B cell (primary cell): Measurements from ENCODE around the gene P2RX2. TPM values are rescaled to one million over a fixed set of nuclear protein-coding genes. Genes with fewer than 3 reads are reported as not detected.
A peak's percentile ranks its signal among the peaks of the same experiment; 100 is the strongest.

ENCODE experiments used
- ATAC-seq: fragments of 200-7000 bp; cut with Tn5 transposase; one replicate; pipeline ENCODE4 v1.10.0; 2021; ENCODE audit warnings: low read depth, mild to moderate bottlenecking, moderate number of reproducible peaks, moderate library complexity
- CTCF ChIA-PET: fragments of 350-600 bp; sonication (Branson Sonifier 250); formaldehyde crosslinking; loops from one replicate; lab custom pipeline; 2021; ENCODE audit warnings: antibody characterized with exemption, inconsistent platforms; lab: Charles Lee
- POLR2A ChIA-PET: fragments of 350-600 bp; sonication (Branson Sonifier 250); formaldehyde crosslinking; loops from one replicate; lab custom pipeline; 2021; ENCODE audit warnings: antibody characterized with exemption; lab: Charles Lee
- DNase-seq: peaks from one replicate; pipeline ENCODE4 v3.0.0; 2013
- H2AFZ ChIP-seq: 2 replicates; pipeline ENCODE4 v1.6.1; 2012; ENCODE audit warnings: mild to moderate bottlenecking, low read depth, low read length; ENCODE audit not compliant: insufficient read depth, poor library complexity, severe bottlenecking
- H3K27ac ChIP-seq, 2 donors: 1 replicate in 1 of 2; 2 replicates in 1 of 2; pipeline ENCODE4 v1.5.1; 2012 to 2013; ENCODE audit warnings: low read length in 2 of 2, mild to moderate bottlenecking in 2 of 2, moderate library complexity in 1 of 2
- H3K27me3 ChIP-seq, 4 experiments: fragments of 200-600 bp in 1 of 4; sonication (generic) in 1 of 4; replicated peaks in 1 of 4; 1 replicate in 2 of 4; 2 replicates in 2 of 4; pipeline versions ENCODE4 v1.6.1 to v1.7.0; 2013 to 2016; ENCODE audit warnings: low read length in 3 of 4, mild to moderate bottlenecking in 2 of 4, mixed read lengths in 1 of 4, moderate library complexity in 1 of 4; ENCODE audit not compliant: insufficient read depth in 4 of 4, control insufficient read depth in 3 of 4; ENCODE audit errors: control extremely low read depth in 1 of 4
- H3K36me3 ChIP-seq, 2 experiments: replicated peaks in 1 of 2; 1 replicate in 1 of 2; 2 replicates in 1 of 2; pipeline versions ENCODE4 v1.6.1 to v1.7.1; 2013; ENCODE audit warnings: low read length in 1 of 2; ENCODE audit not compliant: insufficient read depth in 2 of 2, control insufficient read depth in 1 of 2; ENCODE audit errors: control extremely low read depth in 1 of 2, extremely low read depth in 1 of 2
- H3K4me1 ChIP-seq, 2 donors: fragments of 200-600 bp in 1 of 2; sonication (generic) in 1 of 2; 1 replicate in 1 of 2; 2 replicates in 1 of 2; pipeline versions ENCODE4 v1.5.1 to v1.6.1; 2013 to 2017; ENCODE audit warnings: low read length in 2 of 2; ENCODE audit not compliant: control insufficient read depth in 2 of 2, insufficient read depth in 2 of 2
- H3K4me2 ChIP-seq: replicated peaks from 2 replicates; pipeline ENCODE3; 2012; ENCODE audit warnings: mild to moderate bottlenecking, low read depth, low read length; ENCODE audit not compliant: poor library complexity, severe bottlenecking
- H3K4me3 ChIP-seq, 5 experiments: fragments of 200-600 bp in 1 of 5; sonication (generic) in 1 of 5; 1 replicate in 3 of 5; 2 replicates in 2 of 5; pipeline versions ENCODE4 v1.5.1 to v1.7.0; 2011 to 2016; ENCODE audit warnings: low read length in 4 of 5, mild to moderate bottlenecking in 4 of 5, low read depth in 2 of 5, control low read depth in 1 of 5, moderate library complexity in 1 of 5; ENCODE audit not compliant: insufficient read depth in 1 of 5; ENCODE audit errors: control extremely low read depth in 1 of 5, extremely low read depth in 1 of 5
- H3K79me2 ChIP-seq: fragments of 200-600 bp; sonication (generic); one replicate; pipeline ENCODE4 v1.6.0; 2016; ENCODE audit warnings: low read length; ENCODE audit not compliant: control insufficient read depth, insufficient read depth
- H3K9ac ChIP-seq: fragments of 200-600 bp; sonication (generic); 2 replicates; pipeline ENCODE4 v1.6.1; 2017; ENCODE audit warnings: mild to moderate bottlenecking, low read length, moderate library complexity
- H3K9me3 ChIP-seq, 3 donors: one replicate each; pipeline versions ENCODE4 v1.6.1 to v1.7.1; 2013; ENCODE audit warnings: low read length in 2 of 3; ENCODE audit not compliant: control insufficient read depth in 2 of 3, insufficient read depth in 1 of 3; ENCODE audit errors: control extremely low read depth in 1 of 3
- H4K20me1 ChIP-seq: 2 replicates; pipeline ENCODE4 v1.6.0; 2012; ENCODE audit warnings: mild to moderate bottlenecking, low read length; ENCODE audit not compliant: insufficient read depth, control insufficient read depth, poor library complexity, severe bottlenecking
- H3K27ac Mint-ChIP-seq: one replicate; pipeline ENCODE4 v1.8.0; 2021; ENCODE audit warnings: mixed read lengths
- H3K27me3 Mint-ChIP-seq: one replicate; pipeline ENCODE4 v1.8.0; 2021; ENCODE audit warnings: mixed read lengths
- H3K4me1 Mint-ChIP-seq: one replicate; pipeline ENCODE4 v1.8.0; 2021; ENCODE audit warnings: mixed read lengths
- H3K4me3 Mint-ChIP-seq: one replicate; pipeline ENCODE4 v1.8.0; 2021; ENCODE audit warnings: mixed read lengths
- H3K9me3 Mint-ChIP-seq: one replicate; pipeline ENCODE4 v1.8.0; 2022; ENCODE audit warnings: mixed read lengths; ENCODE audit not compliant: insufficient read depth
- EZH2 ChIP-seq: IDR thresholded peaks from 2 replicates; pipeline ENCODE4 v1.6.1; 2012; ENCODE audit warnings: borderline replicate concordance, low read depth, mild to moderate bottlenecking, moderate library complexity, low read length; ENCODE audit not compliant: insufficient read depth, poor library complexity, severe bottlenecking
- WGBS: methylation state at CpG from one replicate; pipeline ENCODE4 v1.1.5; 2013; ENCODE audit warnings: missing lambda C conversion rate; ENCODE audit not compliant: insufficient coverage; 5-methylcytosine and 5-hydroxymethylcytosine counted together
- intact Hi-C: fragments of 100-400 bp; cut with micrococcal nuclease; formaldehyde crosslinking; loops from one replicate; pipeline ENCODE4 v1.10.0; 2022
- polyA plus RNA-seq: library from polyadenylated mRNA; depleted of rRNA; stranded (reverse); fragments of >200 nt; gene quantifications from 2 replicates; pipeline ENCODE4 v1.2.3, GENCODE V29; 2012
- total RNA-seq, 2 donors: library from RNA; stranded (reverse); fragments of 120-200 nt in 1 of 2; gene quantifications; 1 replicate in 1 of 2; 2 replicates in 1 of 2; pipeline versions ENCODE4 v1.2.3 to v1.2.4, GENCODE V29; 2013 to 2022
- TF ChIP-seq, protein P1 (sequence below): fragments of 200-600 bp; IDR thresholded peaks from one replicate; pipeline ENCODE4 v1.8.0; 2022; ENCODE audit warnings: antibody characterized with exemption, mild to moderate bottlenecking

The P2RX2 gene
- total and polyA plus RNA-seq, 2 donors (not counting 1 experiment from before 2014, with no cell fraction given): not detected

DNA sequence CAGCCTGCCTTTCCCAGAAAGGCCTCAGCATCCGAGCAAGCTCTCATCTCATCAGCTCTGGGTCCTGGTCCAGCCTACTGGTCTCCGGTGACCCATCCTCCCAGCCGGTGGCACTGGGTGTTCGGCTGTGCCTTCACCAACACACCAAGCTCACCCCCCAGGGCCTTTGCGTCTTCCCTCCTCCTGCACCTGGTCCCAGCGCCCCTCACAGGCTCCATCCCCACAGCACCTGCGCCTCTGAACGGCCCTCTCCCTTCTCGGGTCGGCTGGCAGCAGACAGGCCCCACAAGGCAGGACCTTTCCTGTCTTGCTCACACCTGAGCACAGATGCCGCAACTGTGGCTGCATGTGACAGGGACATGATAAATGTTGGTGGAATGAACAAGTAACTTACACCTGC is 13.1 kb downstream of the P2RX2 start:
- TF ChIP-seq, protein P1, sequence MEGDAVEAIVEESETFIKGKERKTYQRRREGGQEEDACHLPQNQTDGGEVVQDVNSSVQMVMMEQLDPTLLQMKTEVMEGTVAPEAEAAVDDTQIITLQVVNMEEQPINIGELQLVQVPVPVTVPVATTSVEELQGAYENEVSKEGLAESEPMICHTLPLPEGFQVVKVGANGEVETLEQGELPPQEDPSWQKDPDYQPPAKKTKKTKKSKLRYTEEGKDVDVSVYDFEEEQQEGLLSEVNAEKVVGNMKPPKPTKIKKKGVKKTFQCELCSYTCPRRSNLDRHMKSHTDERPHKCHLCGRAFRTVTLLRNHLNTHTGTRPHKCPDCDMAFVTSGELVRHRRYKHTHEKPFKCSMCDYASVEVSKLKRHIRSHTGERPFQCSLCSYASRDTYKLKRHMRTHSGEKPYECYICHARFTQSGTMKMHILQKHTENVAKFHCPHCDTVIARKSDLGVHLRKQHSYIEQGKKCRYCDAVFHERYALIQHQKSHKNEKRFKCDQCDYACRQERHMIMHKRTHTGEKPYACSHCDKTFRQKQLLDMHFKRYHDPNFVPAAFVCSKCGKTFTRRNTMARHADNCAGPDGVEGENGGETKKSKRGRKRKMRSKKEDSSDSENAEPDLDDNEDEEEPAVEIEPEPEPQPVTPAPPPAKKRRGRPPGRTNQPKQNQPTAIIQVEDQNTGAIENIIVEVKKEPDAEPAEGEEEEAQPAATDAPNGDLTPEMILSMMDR: no peak
- no peak for TF ChIP-seq EZH2
- Histone ChIP-seq H3K27ac (no peak overlapping the region), H4K20me1 (no peaks in the 10 kb centered on the region), H3K79me2 (no peaks in the 10 kb centered on the region), H3K4me1 (peaks cover 0 to 25% of the 10 kb centered on the region in 2 donors), H3K4me3 (no peak overlapping the region), H2AFZ (no peak overlapping the region), H3K27me3 (no peaks in the 10 kb centered on the region), H3K4me2 (no peak overlapping the region), H3K9me3 (no peaks in the 10 kb centered on the region), H3K9ac (no peak overlapping the region), H3K36me3 (peaks cover 3 to 23% of the 10 kb centered on the region in 2 experiments)
- peaks cover 20% of the 10 kb centered on the region for H3K4me1 Mint-ChIP-seq
- H3K4me3 Mint-ChIP-seq: no peak overlapping the region
- no peak for ATAC-seq
- DNase-seq: no peak
- H3K27ac Mint-ChIP-seq: no peak overlapping the region
- no peaks in the 10 kb centered on the region for H3K27me3 Mint-ChIP-seq
- WGBS: 100% methylated on average over 8 of the region's 11 CpGs
- intact Hi-C loops: no loop called here
- ChIA-PET CTCF (no interaction called here), POLR2A (no interaction called here)
- no peaks in the 10 kb centered on the region for H3K9me3 Mint-ChIP-seq

DNA sequence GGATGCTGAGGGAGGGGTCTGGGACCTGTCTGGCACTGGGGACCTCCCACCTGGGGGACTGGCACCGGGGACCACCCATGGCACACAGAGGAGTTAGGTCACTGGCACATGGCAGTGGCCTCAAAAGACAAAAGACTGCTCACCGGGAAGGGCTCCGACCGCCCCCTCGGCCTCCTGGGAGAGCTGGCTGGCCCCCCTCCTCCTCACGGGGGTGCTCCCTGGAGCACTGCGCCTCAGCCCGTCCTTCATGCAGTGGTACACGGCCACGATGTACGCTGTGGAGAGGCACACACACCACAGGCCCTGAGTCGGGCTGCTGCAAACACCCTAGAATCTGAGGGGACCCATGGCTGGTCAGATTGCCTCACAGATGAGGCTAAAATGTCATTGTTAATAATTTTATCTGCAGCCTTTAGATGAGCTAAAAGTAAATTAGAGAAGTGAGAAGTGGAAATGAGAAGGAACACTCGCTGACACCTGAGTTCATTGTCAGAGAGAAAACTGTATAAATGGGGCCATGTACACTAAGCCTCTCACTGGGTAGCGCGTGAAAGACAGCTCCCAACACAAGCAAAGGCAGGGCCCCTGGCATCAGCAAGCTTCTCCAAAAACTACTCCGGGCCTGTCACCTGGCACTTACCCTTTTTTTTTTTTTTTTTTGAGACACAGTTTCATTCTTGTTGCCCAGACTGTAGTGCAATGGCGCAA is 14.1 kb downstream of the P2RX2 start:
- H3K36me3 ChIP-seq: peaks cover 3 to 30% of the 10 kb centered on the region in 2 experiments
- 70% methylated on average over 17 of the region's 17 CpGs for WGBS

More for the DNA sequence above, 14.1 kb downstream of the P2RX2 start:
- peaks cover 0 to 25% of the 10 kb centered on the region in 2 donors for H3K4me1 ChIP-seq
- Mint-ChIP-seq H3K9me3 (no peaks in the 10 kb centered on the region), H3K27me3 (no peaks in the 10 kb centered on the region), H3K27ac (peak overlapping the region; percentile 50), H3K4me3 (no peak overlapping the region), H3K4me1 (peaks cover 20% of the 10 kb centered on the region)
- DNase-seq: peak; percentile 69
- no peaks in the 10 kb centered on the region for H3K9me3 ChIP-seq
- intact Hi-C loops: no loop called here
- no peak overlapping the region for H3K9ac ChIP-seq
- no peak overlapping the region for H3K4me3 ChIP-seq
- no peaks in the 10 kb centered on the region for H4K20me1 ChIP-seq
- no peak overlapping the region for H3K27ac ChIP-seq
- POLR2A ChIA-PET: interaction anchor here (0.7 kb wide), 1 partner anchor 75 kb away, joined by 3 read pairs; no protein-coding TSS in a partner anchor
- ATAC-seq: peak; percentile 65
- no peaks in the 10 kb centered on the region for H3K79me2 ChIP-seq
- no peaks in the 10 kb centered on the region for H3K27me3 ChIP-seq
- H2AFZ ChIP-seq: no peak overlapping the region
- TF ChIP-seq, protein P1: no peak
- TF ChIP-seq EZH2: no peak
- CTCF ChIA-PET: interaction anchor here (0.9 to 1.7 kb wide), 2 partner anchors 15 to 18 kb away, joined by 4 read pairs; no protein-coding TSS in a partner anchor
- no peak overlapping the region for H3K4me2 ChIP-seq
